KMS-11 (cell line): ENCODE data around the gene ADH4.

Source experiments
- H2AFZ ChIP-seq: fragments of 200-600 bp; sonication (generic); 2 replicates; pipeline ENCODE4 v1.6.1; 2016; ENCODE audit warnings: antibody characterized with exemption, mixed run types, low read depth
- H3K27ac ChIP-seq: fragments of 200-600 bp; sonication (generic); 2 replicates; pipeline ENCODE4 v1.6.1; 2016; ENCODE audit warnings: mild to moderate bottlenecking, mixed run types
- H3K27me3 ChIP-seq: fragments of 200-600 bp; sonication (generic); 2 replicates; pipeline ENCODE4 v1.6.1; 2017; ENCODE audit warnings: mild to moderate bottlenecking, low read depth, mixed run types, moderate library complexity; ENCODE audit not compliant: insufficient read depth
- H3K36me3 ChIP-seq: fragments of 200-600 bp; sonication (generic); 2 replicates; pipeline ENCODE4 v1.6.1; 2017; ENCODE audit warnings: mild to moderate bottlenecking, mixed run types; ENCODE audit not compliant: insufficient read depth
- H3K4me1 ChIP-seq: fragments of 200-600 bp; sonication (generic); 2 replicates; pipeline ENCODE4 v1.6.1; 2016; ENCODE audit warnings: mild to moderate bottlenecking, low read depth, mixed run types; ENCODE audit not compliant: poor library complexity, severe bottlenecking
- H3K4me2 ChIP-seq: fragments of 200-600 bp; sonication (generic); 2 replicates; pipeline ENCODE4 v1.7.0; 2016; ENCODE audit warnings: mild to moderate bottlenecking, mixed run types
- H3K4me3 ChIP-seq: fragments of 200-600 bp; sonication (generic); IDR thresholded peaks from 2 replicates; pipeline ENCODE4 v1.6.1; 2017; ENCODE audit warnings: low read depth, low read length, mixed read lengths; ENCODE audit not compliant: insufficient read depth
- H3K79me2 ChIP-seq: fragments of 200-600 bp; sonication (generic); 2 replicates; pipeline ENCODE4 v1.6.1; 2016; ENCODE audit warnings: low read depth, mixed run types; ENCODE audit not compliant: insufficient read depth
- H3K9ac ChIP-seq: fragments of 200-600 bp; sonication (generic); 2 replicates; pipeline ENCODE4 v1.6.1; 2016; ENCODE audit warnings: mild to moderate bottlenecking, mixed run types
- H4K20me1 ChIP-seq: fragments of 200-600 bp; sonication (generic); 2 replicates; pipeline ENCODE4 v1.6.1; 2016; ENCODE audit warnings: mild to moderate bottlenecking, mixed run types; ENCODE audit not compliant: insufficient read depth
- CTCF ChIP-seq: fragments of 200-600 bp; sonication (generic); conservative IDR thresholded peaks from 2 replicates; pipeline ENCODE4 v1.6.1; 2017; ENCODE audit warnings: low read depth, mild to moderate bottlenecking, antibody characterized with exemption, low read length, moderate library complexity, mixed read lengths

Gene ADH4

GRCh38 chr4:99156992-99157391 is 12.9 kb upstream of the ADH4 start:
- H3K9ac ChIP-seq = no peak overlapping the region
- no peaks in the 10 kb centered on the region for H3K4me1 ChIP-seq
- no peak overlapping the region for H2AFZ ChIP-seq
- H3K27me3 ChIP-seq = no peaks in the 10 kb centered on the region
- H3K4me3 ChIP-seq = no peak overlapping the region
- no peaks in the 10 kb centered on the region for H3K79me2 ChIP-seq
- no peak overlapping the region for H3K27ac ChIP-seq
- no peaks in the 10 kb centered on the region for H3K36me3 ChIP-seq
- TF ChIP-seq CTCF = no peak
- H3K4me2 ChIP-seq = no peak overlapping the region
- H4K20me1 ChIP-seq = no peaks in the 10 kb centered on the region

DNA sequence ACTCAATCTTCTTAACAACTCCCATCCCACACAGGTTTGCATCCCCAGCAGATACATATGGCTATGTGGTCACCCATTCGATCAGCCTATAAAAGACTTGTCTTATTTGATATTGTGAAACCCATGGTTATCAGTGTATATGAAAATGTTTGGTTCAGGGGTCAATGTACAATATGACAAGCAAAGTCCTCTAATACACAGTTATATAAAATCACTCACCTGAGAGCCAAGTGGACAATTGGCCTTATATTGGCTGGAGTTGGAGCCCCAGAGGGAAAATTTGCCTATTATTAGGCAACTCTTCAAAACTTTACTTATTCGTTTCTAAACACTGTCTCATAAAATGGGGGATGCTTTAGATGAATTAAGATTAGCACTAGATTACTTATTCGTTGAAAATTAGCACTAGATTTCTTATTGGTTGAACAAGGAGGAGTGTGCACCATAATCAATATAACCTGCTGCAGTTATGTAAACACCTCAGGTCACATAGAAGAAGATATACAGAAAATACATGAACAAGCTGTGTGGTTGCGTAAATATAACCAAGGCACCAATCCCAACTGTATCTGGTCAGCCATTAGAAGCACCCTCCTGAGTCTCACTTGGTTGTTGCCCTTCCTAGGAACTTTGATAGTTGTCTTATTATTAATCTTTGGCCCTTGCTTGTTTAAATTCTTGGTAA is 10.7 kb upstream of the ADH4 start:
- H3K4me2 ChIP-seq = no peak overlapping the region
- no peak overlapping the region for H3K27ac ChIP-seq

DNA sequence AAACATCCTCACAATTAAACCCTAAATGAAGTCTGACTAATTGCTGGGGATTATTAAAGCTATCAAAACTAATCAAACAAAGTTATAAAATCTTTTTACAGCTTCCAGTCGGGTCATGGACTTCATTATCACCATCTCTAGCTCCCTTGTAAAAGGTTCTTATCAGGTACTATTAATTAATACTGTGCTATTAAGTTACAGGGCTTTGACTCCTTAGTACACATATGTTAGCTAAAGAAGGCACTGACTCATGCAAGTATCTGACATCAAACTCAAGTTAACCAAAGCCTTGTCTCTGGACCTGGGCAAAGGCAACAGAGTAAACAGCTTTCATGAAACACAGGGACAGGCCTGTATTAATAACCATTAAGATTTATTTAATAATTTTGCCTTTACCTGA is 7.9 kb upstream of the ADH4 start:
- Histone ChIP-seq H3K36me3 (no peaks in the 10 kb centered on the region), H3K4me1 (no peaks in the 10 kb centered on the region), H3K27ac (no peak overlapping the region), H3K27me3 (no peaks in the 10 kb centered on the region), H3K4me3 (no peak overlapping the region), H2AFZ (no peak overlapping the region), H3K9ac (no peak overlapping the region), H3K79me2 (no peaks in the 10 kb centered on the region), H4K20me1 (no peaks in the 10 kb centered on the region), H3K4me2 (no peak overlapping the region)
- TF ChIP-seq CTCF = no peak

More for the DNA sequence above, 10.7 kb upstream of the ADH4 start:
- Histone ChIP-seq H2AFZ (no peak overlapping the region), H3K4me3 (no peak overlapping the region), H3K27me3 (no peaks in the 10 kb centered on the region), H4K20me1 (no peaks in the 10 kb centered on the region), H3K79me2 (no peaks in the 10 kb centered on the region), H3K9ac (no peak overlapping the region), H3K36me3 (no peaks in the 10 kb centered on the region), H3K4me1 (no peaks in the 10 kb centered on the region)
- TF ChIP-seq CTCF = no peak

- H3K36me3 ChIP-seq = no peaks in the 10 kb centered on the region
- H4K20me1 ChIP-seq = no peaks in the 10 kb centered on the region
- no peak overlapping the region for H3K27ac ChIP-seq
- H3K79me2 ChIP-seq = no peaks in the 10 kb centered on the region
- no peaks in the 10 kb centered on the region for H3K4me1 ChIP-seq
- no peak overlapping the region for H3K4me2 ChIP-seq
- H2AFZ ChIP-seq = no peak overlapping the region
- no peak overlapping the region for H3K4me3 ChIP-seq
- TF ChIP-seq CTCF = no peak
- H3K27me3 ChIP-seq = no peaks in the 10 kb centered on the region
- no peak overlapping the region for H3K9ac ChIP-seq
Measured at GRCh38 chr4:99151452-99151851, 7.4 kb upstream of the ADH4 start.
